ENCODE data around the gene COX7A2L. TPM values are rescaled to one million over a fixed set of nuclear protein-coding genes. Genes with fewer than 3 reads are reported as not detected.

The COX7A2L gene
- polyA plus RNA-seq, 4 donors, result 144 to 337 (median 173) TPM

- Histone ChIP-seq H3K9me3 (ENCODE audit: control insufficient read depth in 2 of 2, insufficient read depth in 1 of 2, low read depth in 1 of 2, low read length in 1 of 2) (no peaks in the 10 kb centered on the region), H3K4me1 (ENCODE audit: control insufficient read depth in 3 of 3, insufficient read depth in 2 of 3, low read depth in 1 of 3, low read length in 2 of 3) (no peaks in the 10 kb centered on the region), H3K27me3 (ENCODE audit: control insufficient read depth in 3 of 3, insufficient read depth in 3 of 3, low read length in 3 of 3) (no peaks in the 10 kb centered on the region), H3K4me3 (ENCODE audit: low read depth in 1 of 3, low read length in 3 of 3) (no peak overlapping the region), H3K36me3 (ENCODE audit: control insufficient read depth in 3 of 3, insufficient read depth in 2 of 3, low read depth in 1 of 3, low read length in 3 of 3) (peaks cover 7 to 23% (median 18%) of the 10 kb centered on the region in 3 donors), H3K27ac (ENCODE audit: low read depth in 1 of 3, low read length in 2 of 3) (no peak overlapping the region)
- DNase-seq, result no peak
- WGBS, 3 donors, result 62 to 74% (median 64%) methylated on average over 4 of the region's 4 CpGs
- FAIRE-seq, result no peak
These were observed 33.9 kb downstream of the COX7A2L start for GRCh38 chr2:42327125-42327524.

- Histone ChIP-seq H3K27me3 (ENCODE audit: control insufficient read depth in 3 of 3, insufficient read depth in 3 of 3, low read length in 3 of 3) (no peaks in the 10 kb centered on the region), H3K4me3 (ENCODE audit: low read depth in 1 of 3, low read length in 3 of 3) (no peak overlapping the region), H3K27ac (ENCODE audit: low read depth in 1 of 3, low read length in 2 of 3) (no peak overlapping the region), H3K9me3 (ENCODE audit: control insufficient read depth in 2 of 2, insufficient read depth in 1 of 2, low read depth in 1 of 2, low read length in 1 of 2) (no peaks in the 10 kb centered on the region), H3K4me1 (ENCODE audit: control insufficient read depth in 3 of 3, insufficient read depth in 2 of 3, low read depth in 1 of 3, low read length in 2 of 3) (peaks cover 0 to 3% (median 0%) of the 10 kb centered on the region in 3 donors), H3K36me3 (ENCODE audit: control insufficient read depth in 3 of 3, insufficient read depth in 2 of 3, low read depth in 1 of 3, low read length in 3 of 3) (peaks cover 5 to 28% (median 13%) of the 10 kb centered on the region in 3 donors)
- no peak for FAIRE-seq
- no peak for DNase-seq
- WGBS, 3 donors, result 92 to 100% (median 94%) methylated on average over 1 of the region's 1 CpG
These were observed 35.4 kb downstream of the COX7A2L start for GRCh38 chr2:42325609-42326008.

GRCh38 chr2:42324949-42325348 is 36.1 kb downstream of the COX7A2L start:
- H3K9me3 ChIP-seq (ENCODE audit: control insufficient read depth in 2 of 2, insufficient read depth in 1 of 2, low read depth in 1 of 2, low read length in 1 of 2), result no peaks in the 10 kb centered on the region
- H3K36me3 ChIP-seq (ENCODE audit: control insufficient read depth in 3 of 3, insufficient read depth in 2 of 3, low read depth in 1 of 3, low read length in 3 of 3), result peaks cover 4 to 29% (median 11%) of the 10 kb centered on the region in 3 donors
- no peak for FAIRE-seq
- H3K4me3 ChIP-seq (ENCODE audit: low read depth in 1 of 3, low read length in 3 of 3), result no peak overlapping the region
- WGBS, 3 donors, result 87 to 91% (median 90%) methylated on average over 2 of the region's 2 CpGs
- H3K27me3 ChIP-seq (ENCODE audit: control insufficient read depth in 3 of 3, insufficient read depth in 3 of 3, low read length in 3 of 3), result no peaks in the 10 kb centered on the region
- no peak overlapping the region for H3K27ac ChIP-seq (ENCODE audit: low read depth in 1 of 3, low read length in 2 of 3)
- no peak for DNase-seq
- peaks cover 0 to 3% (median 0%) of the 10 kb centered on the region in 3 donors for H3K4me1 ChIP-seq (ENCODE audit: control insufficient read depth in 3 of 3, insufficient read depth in 2 of 3, low read depth in 1 of 3, low read length in 2 of 3)

DNA sequence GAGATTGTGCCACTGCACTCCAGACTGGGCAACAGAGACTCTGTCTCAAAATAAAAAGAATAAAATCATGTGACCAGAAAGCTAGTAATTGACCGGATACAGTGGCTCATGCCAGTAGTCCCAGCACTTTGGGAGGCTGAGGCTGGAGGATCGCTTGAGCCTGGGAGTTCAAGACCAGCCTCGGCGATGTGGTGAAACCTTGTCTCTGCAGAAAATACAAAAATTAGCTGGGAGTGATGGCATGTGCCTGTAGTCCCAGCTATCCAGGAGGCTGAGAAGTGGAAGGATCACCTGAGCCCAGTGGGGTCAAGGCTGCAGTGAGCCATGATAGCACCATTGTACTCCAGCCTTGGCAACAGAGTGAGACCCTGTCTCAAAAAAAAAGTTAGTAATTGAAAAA is 36.8 kb downstream of the COX7A2L start:
- Histone ChIP-seq H3K27ac (ENCODE audit: low read depth in 1 of 3, low read length in 2 of 3) (no peak overlapping the region), H3K36me3 (ENCODE audit: control insufficient read depth in 3 of 3, insufficient read depth in 2 of 3, low read depth in 1 of 3, low read length in 3 of 3) (peaks cover 2 to 26% (median 5%) of the 10 kb centered on the region in 3 donors), H3K27me3 (ENCODE audit: control insufficient read depth in 3 of 3, insufficient read depth in 3 of 3, low read length in 3 of 3) (no peaks in the 10 kb centered on the region), H3K4me3 (ENCODE audit: low read depth in 1 of 3, low read length in 3 of 3) (no peak overlapping the region), H3K4me1 (ENCODE audit: control insufficient read depth in 3 of 3, insufficient read depth in 2 of 3, low read depth in 1 of 3, low read length in 2 of 3) (peaks cover 0 to 3% (median 0%) of the 10 kb centered on the region in 3 donors), H3K9me3 (ENCODE audit: control insufficient read depth in 2 of 2, insufficient read depth in 1 of 2, low read depth in 1 of 2, low read length in 1 of 2) (no peaks in the 10 kb centered on the region)
- FAIRE-seq (no peak), DNase-seq (no peak)
- WGBS, 3 donors, result 94 to 100% (median 99%) methylated on average over 4 of the region's 4 CpGs

GRCh38 chr2:42321452-42322064 is 39.5 kb downstream of the COX7A2L start:
- H3K9me3 ChIP-seq (ENCODE audit: control insufficient read depth in 2 of 2, insufficient read depth in 1 of 2, low read depth in 1 of 2, low read length in 1 of 2), result no peaks in the 10 kb centered on the region
- no peak for FAIRE-seq
- DNase-seq, result no peak
- H3K27me3 ChIP-seq (ENCODE audit: control insufficient read depth in 3 of 3, insufficient read depth in 3 of 3, low read length in 3 of 3), result no peaks in the 10 kb centered on the region
- peaks cover 4 to 27% (median 6%) of the 10 kb centered on the region in 3 donors for H3K36me3 ChIP-seq (ENCODE audit: control insufficient read depth in 3 of 3, insufficient read depth in 2 of 3, low read depth in 1 of 3, low read length in 3 of 3)
- WGBS, 3 donors, result 64 to 96% (median 88%) methylated on average over 2 of the region's 2 CpGs
- peaks cover 0 to 3% (median 0%) of the 10 kb centered on the region in 3 donors for H3K4me1 ChIP-seq (ENCODE audit: control insufficient read depth in 3 of 3, insufficient read depth in 2 of 3, low read depth in 1 of 3, low read length in 2 of 3)
- H3K27ac ChIP-seq (ENCODE audit: low read depth in 1 of 3, low read length in 2 of 3), result no peak overlapping the region
- H3K4me3 ChIP-seq (ENCODE audit: low read depth in 1 of 3, low read length in 3 of 3), result no peak overlapping the region

DNA sequence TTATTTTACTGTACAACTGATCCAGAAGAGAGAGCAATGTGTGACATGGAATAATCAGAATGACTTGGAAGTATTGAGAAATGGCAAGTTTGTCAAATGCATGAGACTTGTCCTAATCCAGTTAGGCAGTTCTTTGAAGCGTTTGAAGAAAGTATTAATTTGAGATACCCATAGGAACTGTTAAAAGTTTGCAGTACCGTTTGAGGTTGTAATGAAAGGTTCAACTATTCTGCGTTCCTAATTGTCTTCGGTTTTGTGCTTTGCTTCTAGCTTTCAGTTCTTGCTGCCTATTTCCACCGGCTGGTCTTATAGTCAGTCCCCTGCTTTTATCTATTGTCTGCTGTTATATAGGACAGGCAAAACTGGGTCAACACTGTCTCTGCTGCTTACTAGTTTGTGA is 41.8 kb downstream of the COX7A2L start:
- H3K36me3 ChIP-seq (ENCODE audit: control insufficient read depth in 3 of 3, insufficient read depth in 2 of 3, low read depth in 1 of 3, low read length in 3 of 3), result peaks cover 4 to 26% (median 7%) of the 10 kb centered on the region in 3 donors
- no peak for FAIRE-seq

DNA sequence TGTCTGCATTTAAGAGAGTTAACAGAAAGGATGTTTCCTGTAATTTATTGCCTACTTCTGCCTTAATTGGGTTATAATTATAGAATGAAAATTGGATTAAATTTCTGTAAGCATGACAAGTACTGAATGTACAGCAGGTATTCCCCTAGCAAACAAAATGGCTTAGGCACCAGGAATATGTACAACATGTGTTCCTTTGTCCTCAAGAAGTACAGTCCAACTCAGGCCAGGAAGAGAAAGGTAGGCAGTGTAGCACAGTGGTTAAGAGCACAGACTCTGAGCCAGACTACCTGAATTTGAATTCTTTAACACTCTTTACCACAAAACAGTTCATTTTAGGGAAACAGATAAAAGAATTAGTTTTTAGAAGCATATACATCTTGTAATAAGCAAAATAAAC is 43.1 kb downstream of the COX7A2L start:
- H3K27ac ChIP-seq (ENCODE audit: low read depth in 1 of 3, low read length in 2 of 3), result no peak overlapping the region
- H3K4me1 ChIP-seq (ENCODE audit: control insufficient read depth in 3 of 3, insufficient read depth in 2 of 3, low read depth in 1 of 3, low read length in 2 of 3), result peaks cover 0 to 3% (median 0%) of the 10 kb centered on the region in 3 donors
- no peaks in the 10 kb centered on the region for H3K27me3 ChIP-seq (ENCODE audit: control insufficient read depth in 3 of 3, insufficient read depth in 3 of 3, low read length in 3 of 3)
- peaks cover 4 to 28% (median 7%) of the 10 kb centered on the region in 3 donors for H3K36me3 ChIP-seq (ENCODE audit: control insufficient read depth in 3 of 3, insufficient read depth in 2 of 3, low read depth in 1 of 3, low read length in 3 of 3)
- H3K4me3 ChIP-seq (ENCODE audit: low read depth in 1 of 3, low read length in 3 of 3), result no peak overlapping the region
- no peak for DNase-seq
- no peak for FAIRE-seq
- no peaks in the 10 kb centered on the region for H3K9me3 ChIP-seq (ENCODE audit: control insufficient read depth in 2 of 2, insufficient read depth in 1 of 2, low read depth in 1 of 2, low read length in 1 of 2)

More for the DNA sequence above, 41.8 kb downstream of the COX7A2L start:
- DNase-seq, result no peak
- H3K27me3 ChIP-seq (ENCODE audit: control insufficient read depth in 3 of 3, insufficient read depth in 3 of 3, low read length in 3 of 3), result no peaks in the 10 kb centered on the region
- peaks cover 0 to 3% (median 0%) of the 10 kb centered on the region in 3 donors for H3K4me1 ChIP-seq (ENCODE audit: control insufficient read depth in 3 of 3, insufficient read depth in 2 of 3, low read depth in 1 of 3, low read length in 2 of 3)
- no peak overlapping the region for H3K27ac ChIP-seq (ENCODE audit: low read depth in 1 of 3, low read length in 2 of 3)
- H3K4me3 ChIP-seq (ENCODE audit: low read depth in 1 of 3, low read length in 3 of 3), result no peak overlapping the region
- 93 to 96% (median 94%) methylated on average over 5 of the region's 5 CpGs for WGBS, 3 donors
- H3K9me3 ChIP-seq (ENCODE audit: control insufficient read depth in 2 of 2, insufficient read depth in 1 of 2, low read depth in 1 of 2, low read length in 1 of 2), result no peaks in the 10 kb centered on the region

DNA sequence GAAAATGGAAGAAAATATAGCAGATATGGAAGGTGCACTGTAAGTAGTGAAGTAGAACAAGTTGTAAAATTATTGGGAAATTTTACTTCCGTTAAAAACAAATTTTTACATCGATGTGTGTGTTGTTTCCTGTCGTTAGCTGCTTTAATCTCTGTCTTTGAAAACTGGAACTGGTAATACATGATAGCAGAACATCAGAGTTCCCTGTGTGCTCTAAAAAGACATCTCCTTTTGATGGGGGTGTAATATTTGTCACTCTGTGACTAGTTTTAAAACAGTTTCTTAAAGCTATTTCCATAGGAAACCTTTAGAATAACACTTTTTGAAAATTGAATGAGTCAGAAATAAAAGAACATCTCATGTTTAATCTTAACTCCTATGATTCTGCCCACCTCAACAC is 43.5 kb downstream of the COX7A2L start:
- 91 to 95% (median 93%) methylated on average over 3 of the region's 3 CpGs for WGBS, 3 donors
- FAIRE-seq, result no peak

DNA sequence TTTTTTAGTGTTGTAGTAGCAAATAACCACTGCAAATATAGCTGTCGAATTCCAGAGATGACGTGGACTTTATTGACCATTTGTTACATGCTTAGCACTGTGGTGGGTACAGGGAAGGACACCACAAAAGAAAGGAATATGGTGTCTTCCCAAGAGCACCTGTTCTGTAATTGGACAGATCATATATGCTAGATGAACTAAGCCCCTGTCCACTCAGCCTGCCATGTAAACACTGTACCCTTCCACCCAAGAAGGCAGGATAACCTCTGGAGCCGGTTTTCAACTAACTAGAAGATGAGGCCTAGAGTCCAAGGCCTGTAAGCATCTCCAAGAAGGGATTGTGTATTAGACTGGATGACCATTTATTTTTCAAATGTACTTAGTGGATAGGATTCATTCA is 44.1 kb downstream of the COX7A2L start:
- no peaks in the 10 kb centered on the region for H3K27me3 ChIP-seq (ENCODE audit: control insufficient read depth in 3 of 3, insufficient read depth in 3 of 3, low read length in 3 of 3)
- no peaks in the 10 kb centered on the region for H3K9me3 ChIP-seq (ENCODE audit: control insufficient read depth in 2 of 2, insufficient read depth in 1 of 2, low read depth in 1 of 2, low read length in 1 of 2)
- H3K27ac ChIP-seq (ENCODE audit: low read depth in 1 of 3, low read length in 2 of 3), result no peak overlapping the region
- peaks cover 0 to 3% (median 0%) of the 10 kb centered on the region in 3 donors for H3K4me1 ChIP-seq (ENCODE audit: control insufficient read depth in 3 of 3, insufficient read depth in 2 of 3, low read depth in 1 of 3, low read length in 2 of 3)
- no peak for DNase-seq
- 66 to 95% (median 75%) methylated on average over 3 of the region's 3 CpGs for WGBS, 3 donors
- FAIRE-seq, result no peak
- peaks cover 4 to 32% (median 7%) of the 10 kb centered on the region in 3 donors for H3K36me3 ChIP-seq (ENCODE audit: control insufficient read depth in 3 of 3, insufficient read depth in 2 of 3, low read depth in 1 of 3, low read length in 3 of 3)
- H3K4me3 ChIP-seq (ENCODE audit: low read depth in 1 of 3, low read length in 3 of 3), result no peak overlapping the region

More for the DNA sequence above, 43.5 kb downstream of the COX7A2L start:
- Histone ChIP-seq H3K4me1 (ENCODE audit: control insufficient read depth in 3 of 3, insufficient read depth in 2 of 3, low read depth in 1 of 3, low read length in 2 of 3) (peaks cover 0 to 3% (median 0%) of the 10 kb centered on the region in 3 donors), H3K4me3 (ENCODE audit: low read depth in 1 of 3, low read length in 3 of 3) (no peak overlapping the region), H3K36me3 (ENCODE audit: control insufficient read depth in 3 of 3, insufficient read depth in 2 of 3, low read depth in 1 of 3, low read length in 3 of 3) (peaks cover 4 to 32% (median 7%) of the 10 kb centered on the region in 3 donors), H3K9me3 (ENCODE audit: control insufficient read depth in 2 of 2, insufficient read depth in 1 of 2, low read depth in 1 of 2, low read length in 1 of 2) (no peaks in the 10 kb centered on the region), H3K27ac (ENCODE audit: low read depth in 1 of 3, low read length in 2 of 3) (no peak overlapping the region), H3K27me3 (ENCODE audit: control insufficient read depth in 3 of 3, insufficient read depth in 3 of 3, low read length in 3 of 3) (no peaks in the 10 kb centered on the region)
- no peak for DNase-seq
